Peyer's patch (tissue), 4 donors: Measurements from ENCODE around the gene RARB.

ENCODE experiments used
- POLR2A ChIP-seq, 2 donors: fragments of 450-650 bp; IDR thresholded peaks; one replicate each; pipeline ENCODE4 v1.5.1; 2017; ENCODE audit warnings: antibody characterized with exemption in 2 of 2, mild to moderate bottlenecking in 2 of 2, moderate library complexity in 2 of 2
- TF ChIP-seq, protein P1 (sequence below), 6 experiments: fragments of 450-650 bp in 4 of 6; fragments of 200-600 bp in 2 of 6; sonication (generic) in 1 of 6; IDR thresholded peaks; one replicate each; pipeline ENCODE4 v1.5.1; 2017 to 2019; ENCODE audit warnings: antibody characterized with exemption in 6 of 6, mild to moderate bottlenecking in 3 of 6, moderate library complexity in 1 of 6

GRCh38 chr3:25400587-25400986 lies 27.5 kb upstream of the RARB start:
- TF ChIP-seq, protein P1, sequence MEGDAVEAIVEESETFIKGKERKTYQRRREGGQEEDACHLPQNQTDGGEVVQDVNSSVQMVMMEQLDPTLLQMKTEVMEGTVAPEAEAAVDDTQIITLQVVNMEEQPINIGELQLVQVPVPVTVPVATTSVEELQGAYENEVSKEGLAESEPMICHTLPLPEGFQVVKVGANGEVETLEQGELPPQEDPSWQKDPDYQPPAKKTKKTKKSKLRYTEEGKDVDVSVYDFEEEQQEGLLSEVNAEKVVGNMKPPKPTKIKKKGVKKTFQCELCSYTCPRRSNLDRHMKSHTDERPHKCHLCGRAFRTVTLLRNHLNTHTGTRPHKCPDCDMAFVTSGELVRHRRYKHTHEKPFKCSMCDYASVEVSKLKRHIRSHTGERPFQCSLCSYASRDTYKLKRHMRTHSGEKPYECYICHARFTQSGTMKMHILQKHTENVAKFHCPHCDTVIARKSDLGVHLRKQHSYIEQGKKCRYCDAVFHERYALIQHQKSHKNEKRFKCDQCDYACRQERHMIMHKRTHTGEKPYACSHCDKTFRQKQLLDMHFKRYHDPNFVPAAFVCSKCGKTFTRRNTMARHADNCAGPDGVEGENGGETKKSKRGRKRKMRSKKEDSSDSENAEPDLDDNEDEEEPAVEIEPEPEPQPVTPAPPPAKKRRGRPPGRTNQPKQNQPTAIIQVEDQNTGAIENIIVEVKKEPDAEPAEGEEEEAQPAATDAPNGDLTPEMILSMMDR (IDR thresholded peaks at IDR 0.05): no peak
- TF ChIP-seq POLR2A (IDR thresholded peaks at IDR 0.05): no peak
